ENCODE results near the gene HTR7. TPM values are rescaled to one million over a fixed set of nuclear protein-coding genes. Genes with fewer than 3 reads are reported as not detected.

HTR7 gene
- total RNA-seq, 4 donors from 2014 or later: 0.53 to 2.7 (median 1.2) TPM

- H3K4me1 ChIP-seq: peaks cover 0 to 23% (median 0%) of the 10 kb centered on the region in 3 donors
- peaks cover 0 to 5% (median 0%) of the 10 kb centered on the region in 4 donors for H3K27me3 ChIP-seq
- no peaks in the 10 kb centered on the region for H3K9me3 ChIP-seq
- TF ChIP-seq POLR2A (IDR thresholded peaks at IDR 0.05) (no peak), CTCF (IDR thresholded peaks at IDR 0.05) (no peak)
- WGBS, 2 donors: 74 to 84% methylated on average over 3 of the region's 3 CpGs
- no peak for DNase-seq
- H3K36me3 ChIP-seq: no peaks in the 10 kb centered on the region
- no peak overlapping the region for H3K4me3 ChIP-seq
- H3K27ac ChIP-seq: peak overlapping the region; percentile 2 to 71 (median 49)
- intact Hi-C loops (cut with DNase I): no loop called here
Measured at GRCh38 chr10:90746829-90747228, 111.0 kb downstream of the HTR7 start.

DNA sequence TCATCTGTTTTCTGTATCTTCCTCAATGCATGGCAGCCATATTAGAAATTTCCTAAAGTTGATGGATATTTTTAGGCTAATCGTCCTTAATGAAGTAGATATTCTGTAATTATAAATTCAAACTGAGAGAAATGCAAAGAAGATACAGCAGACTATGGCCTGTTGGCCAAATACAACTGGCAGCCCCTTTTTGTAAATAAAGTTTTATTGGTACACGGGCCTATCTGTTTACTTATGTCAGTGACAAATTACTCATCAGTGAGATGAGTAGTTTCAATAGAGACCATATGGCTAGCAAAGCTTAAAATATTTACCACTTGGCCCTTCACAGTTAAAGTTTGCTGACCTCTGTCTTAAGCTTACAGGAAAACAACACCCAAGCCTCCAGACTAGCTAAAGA is 112.3 kb downstream of the HTR7 start:
- Histone ChIP-seq H3K9me3 (no peaks in the 10 kb centered on the region), H3K27ac (peak overlapping the region in 2 of 4 donors; percentile 51 to 71), H3K4me1 (peaks cover 0 to 36% (median 5%) of the 10 kb centered on the region in 3 donors), H3K27me3 (peaks cover 0 to 5% (median 0%) of the 10 kb centered on the region in 4 donors), H3K4me3 (no peak overlapping the region), H3K36me3 (no peaks in the 10 kb centered on the region)
- TF ChIP-seq POLR2A (IDR thresholded peaks at IDR 0.05): no peak
- no peak for TF ChIP-seq CTCF (IDR thresholded peaks at IDR 0.05)
- intact Hi-C loops (cut with DNase I): no loop called here
- 41 to 65% methylated on average over 2 of the region's 2 CpGs for WGBS, 2 donors
- DNase-seq: no peak

DNA sequence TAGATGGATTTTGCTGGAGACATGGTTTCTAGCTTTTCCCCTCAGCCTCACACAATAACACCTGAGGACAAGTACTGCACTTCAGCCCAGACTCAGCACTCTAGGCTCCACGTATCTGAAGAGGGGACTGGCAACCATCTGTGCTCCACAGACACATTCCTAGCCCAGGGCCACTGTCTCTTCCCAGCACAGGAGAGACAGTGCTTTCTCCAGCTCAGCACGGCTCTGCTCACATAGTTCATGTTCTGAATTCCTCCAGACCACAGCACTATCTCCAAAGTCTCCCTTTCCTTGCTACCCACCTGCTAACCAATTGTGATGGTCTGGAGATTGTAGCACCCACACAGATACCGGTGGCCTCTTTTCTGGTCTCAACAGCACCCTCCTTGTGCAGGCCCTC is 114.5 kb downstream of the HTR7 start:
- TF ChIP-seq POLR2A (IDR thresholded peaks at IDR 0.05) (no peak), CTCF (IDR thresholded peaks at IDR 0.05) (no peak)
- intact Hi-C loops (cut with DNase I): no loop called here

DNA sequence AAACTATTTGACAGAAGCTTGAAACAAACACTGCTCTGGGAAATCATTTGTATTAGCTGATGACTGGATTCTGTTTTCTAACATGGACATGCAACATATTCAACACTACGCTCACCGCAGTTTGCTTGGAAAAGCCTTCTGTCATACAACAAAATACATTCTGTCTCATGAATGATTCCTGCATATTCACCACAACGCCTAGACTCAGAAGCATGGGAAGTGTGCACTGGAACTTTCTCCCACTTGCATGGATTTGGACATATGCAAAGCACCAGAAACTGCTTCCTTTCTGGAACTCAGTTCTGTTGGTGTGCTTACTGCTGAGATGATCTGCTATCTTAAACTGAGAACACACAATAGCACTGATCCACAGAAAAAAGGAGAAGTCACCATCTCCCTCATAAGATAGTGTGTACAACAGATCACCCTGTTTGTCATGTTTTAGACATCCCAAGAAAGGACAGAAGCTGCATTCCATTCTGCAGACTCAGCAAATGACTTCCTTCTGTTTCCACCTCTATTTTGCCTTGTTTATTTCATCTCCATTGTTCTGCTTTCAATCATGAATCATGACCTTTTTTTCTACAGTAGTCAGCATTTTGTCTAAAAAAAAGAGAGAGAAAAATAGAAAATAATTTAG is 115.8 kb downstream of the HTR7 start:
- no peak for DNase-seq
- Histone ChIP-seq H3K36me3 (no peaks in the 10 kb centered on the region), H3K27me3 (no peaks in the 10 kb centered on the region), H3K4me1 (peaks cover 0 to 51% (median 5%) of the 10 kb centered on the region in 3 donors), H3K9me3 (no peaks in the 10 kb centered on the region), H3K4me3 (no peak overlapping the region), H3K27ac (peak overlapping the region in 3 of 4 donors; percentile 12 to 78 (median 19))
- intact Hi-C loops (cut with DNase I): no loop called here
- no peak for TF ChIP-seq CTCF (IDR thresholded peaks at IDR 0.05)
- no peak for TF ChIP-seq POLR2A (IDR thresholded peaks at IDR 0.05)
- 70 to 80% methylated on average over 3 of the region's 3 CpGs for WGBS, 2 donors

More for the DNA sequence above, 114.5 kb downstream of the HTR7 start:
- no peaks in the 10 kb centered on the region for H3K27me3 ChIP-seq
- no peaks in the 10 kb centered on the region for H3K9me3 ChIP-seq
- 89 to 100% methylated on average over 2 to 3 of the region's 3 CpGs for WGBS, 2 donors
- H3K4me3 ChIP-seq: no peak overlapping the region
- H3K36me3 ChIP-seq: no peaks in the 10 kb centered on the region
- DNase-seq: no peak
- peak overlapping the region in 2 of 4 donors; percentile 12 to 78 for H3K27ac ChIP-seq
- H3K4me1 ChIP-seq: peaks cover 0 to 55% (median 5%) of the 10 kb centered on the region in 3 donors

GRCh38 chr10:90740265-90740664 is 117.6 kb downstream of the HTR7 start:
- Histone ChIP-seq H3K36me3 (no peaks in the 10 kb centered on the region), H3K4me1 (peaks cover 0 to 48% (median 5%) of the 10 kb centered on the region in 3 donors), H3K9me3 (no peaks in the 10 kb centered on the region), H3K27ac (peak overlapping the region in 3 of 4 donors; percentile 26 to 78 (median 69)), H3K27me3 (no peaks in the 10 kb centered on the region), H3K4me3 (no peak overlapping the region)
- no peak for DNase-seq
- WGBS, 2 donors: 34 to 43% methylated on average over 2 of the region's 2 CpGs
- no peak for TF ChIP-seq POLR2A (IDR thresholded peaks at IDR 0.05)
- no peak for TF ChIP-seq CTCF (IDR thresholded peaks at IDR 0.05)
- intact Hi-C loops (cut with DNase I): no loop called here
